Measurements from ENCODE around the gene ZNF599.
"Not testable (repeated sequence)": the region's sequence is repeated elsewhere in the genome, so short reads cannot be mapped to it uniquely, and the experiment has no call there.

The ZNF599 gene

DNA sequence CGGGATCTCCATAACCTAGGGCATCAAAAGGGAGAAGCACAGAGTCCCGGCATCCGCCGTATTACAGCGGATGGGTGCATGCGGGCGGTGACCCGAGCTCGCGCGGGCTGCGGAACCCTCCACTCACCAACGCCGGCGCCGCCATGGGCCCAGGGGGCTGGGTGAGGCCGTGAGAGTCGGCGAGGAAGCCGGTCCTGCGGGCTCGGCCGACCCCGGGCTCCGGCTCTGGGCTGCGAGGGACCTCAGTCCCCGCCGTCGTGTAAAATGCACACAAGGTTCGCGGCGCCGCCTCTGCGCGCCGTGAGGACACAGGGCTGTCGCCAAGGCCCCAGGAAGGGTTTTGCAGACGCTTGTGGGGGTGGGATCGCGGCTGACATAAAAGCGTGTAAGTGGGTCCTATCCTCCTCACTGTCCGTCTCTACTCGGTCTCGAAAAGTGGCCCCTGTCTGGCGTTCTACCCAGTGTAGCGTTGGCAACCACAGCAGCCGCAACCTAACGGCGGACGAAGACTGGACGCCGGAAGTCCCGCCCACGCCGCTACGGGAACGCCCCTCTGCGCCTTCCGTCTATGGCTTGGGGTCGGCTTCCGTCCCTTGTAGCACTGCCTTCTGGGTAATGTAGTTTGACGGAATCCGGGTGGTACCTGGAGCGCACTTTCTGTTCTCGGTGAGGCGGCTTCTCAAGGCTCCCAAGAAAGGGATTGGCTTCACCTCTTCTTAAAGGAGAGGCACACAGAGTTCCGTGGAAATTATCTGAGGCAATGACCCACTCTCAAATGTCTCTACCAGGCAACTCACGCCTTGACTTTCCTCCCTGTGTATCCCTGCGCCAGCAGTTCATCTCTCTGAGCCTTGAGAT lies at the start of gene ZNF599:
Gene ZNF599, minus strand, starts transcription at position 519 of the 858 bp plus-strand sequence. Its CDS starts 374 bp downstream, at position 145.
- peak; percentile 92 for DNase-seq

DNA sequence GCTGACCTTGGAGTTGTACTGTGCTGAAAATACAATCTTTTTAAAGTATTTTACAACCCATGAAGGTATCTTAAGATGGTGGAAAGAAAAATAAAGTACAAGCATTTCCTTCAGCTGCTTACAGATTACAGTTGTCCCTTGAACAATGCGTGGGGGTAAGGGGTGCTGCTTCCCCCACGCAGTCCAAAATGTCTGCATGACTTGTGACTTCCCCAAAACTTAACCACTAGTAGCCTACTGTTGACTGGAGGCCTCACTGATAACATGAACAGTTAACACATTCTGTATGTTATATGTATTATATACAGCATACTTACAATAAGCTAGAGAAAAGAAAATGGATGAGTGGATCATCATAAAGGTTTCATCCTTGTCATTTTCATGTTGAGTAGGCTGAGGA lies 45.3 kb upstream of the ZNF599 start:
- no peak for DNase-seq

GRCh38 chr19:34816708-34817107 lies 43.7 kb upstream of the ZNF599 start:
- DNase-seq: no peak

DNA sequence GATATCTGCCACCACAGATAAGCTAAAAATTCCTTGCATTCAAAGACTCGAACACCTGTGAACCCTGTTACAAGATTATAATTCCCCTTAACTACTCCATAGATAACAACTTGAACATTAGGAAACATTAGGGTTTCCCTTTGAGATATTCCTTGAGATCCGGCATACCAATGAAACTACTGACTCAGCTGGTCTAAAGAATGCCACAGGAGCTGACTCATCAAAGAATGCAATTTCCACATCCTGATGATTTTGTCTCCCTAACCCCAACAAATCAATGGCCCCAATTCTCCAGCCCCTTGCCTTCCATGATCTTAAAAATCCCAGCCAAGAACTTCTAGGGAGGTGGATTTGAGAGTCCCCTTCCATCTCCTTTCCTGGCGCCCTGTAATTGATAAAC lies 35.6 kb upstream of the ZNF599 start:
- no peak for DNase-seq

GRCh38 chr19:34806976-34807860 lies 34.2 kb upstream of the ZNF599 start:
- DNase-seq: no peak

DNA sequence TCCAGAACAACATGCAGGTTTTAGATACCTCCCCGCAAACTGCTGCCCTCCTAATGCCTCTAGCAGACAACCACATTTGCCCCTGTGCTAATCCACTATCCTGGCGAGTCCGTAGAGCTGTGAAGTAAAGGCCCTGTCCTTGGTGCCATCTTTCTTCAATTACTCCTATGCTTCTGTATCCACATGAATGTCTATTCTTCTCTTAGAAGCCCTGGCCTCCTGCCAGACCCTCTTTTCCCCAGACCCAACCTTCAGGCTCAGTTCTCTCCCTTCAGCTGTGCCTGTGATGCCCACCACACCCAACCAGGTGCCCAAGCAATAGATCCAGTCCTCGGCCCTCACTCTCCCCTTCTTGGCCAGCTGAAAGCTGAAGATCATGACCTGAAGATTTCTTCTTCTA lies 31.1 kb upstream of the ZNF599 start:
- no peak for DNase-seq

DNA sequence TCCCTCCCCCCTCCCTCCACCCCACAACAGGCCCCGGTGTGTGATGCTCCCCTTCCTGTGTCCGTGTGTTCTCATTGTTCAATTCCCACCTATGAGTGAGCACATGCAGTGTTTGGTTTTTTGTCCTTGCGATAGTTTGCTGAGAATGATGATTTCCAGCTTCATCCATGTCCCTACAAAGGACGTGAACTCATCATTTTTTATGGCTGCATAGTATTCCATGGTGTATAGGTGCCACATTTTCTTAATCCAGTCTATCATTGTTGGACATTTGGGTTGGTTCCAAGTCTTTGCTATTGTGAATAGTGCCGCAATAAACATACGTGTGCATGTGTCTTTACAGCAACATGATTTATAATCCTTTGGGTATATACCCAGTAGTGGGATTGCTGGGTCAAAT lies 23.9 kb upstream of the ZNF599 start:
- DNase-seq: not testable (repeated sequence)

GRCh38 chr19:34794066-34794960 lies 21.3 kb upstream of the ZNF599 start:
- no peak for DNase-seq

- no peak for DNase-seq
These were observed 20.6 kb upstream of the ZNF599 start for GRCh38 chr19:34793565-34793964.

GRCh38 chr19:34788074-34788473 lies 15.1 kb upstream of the ZNF599 start:
- DNase-seq: no peak

DNA sequence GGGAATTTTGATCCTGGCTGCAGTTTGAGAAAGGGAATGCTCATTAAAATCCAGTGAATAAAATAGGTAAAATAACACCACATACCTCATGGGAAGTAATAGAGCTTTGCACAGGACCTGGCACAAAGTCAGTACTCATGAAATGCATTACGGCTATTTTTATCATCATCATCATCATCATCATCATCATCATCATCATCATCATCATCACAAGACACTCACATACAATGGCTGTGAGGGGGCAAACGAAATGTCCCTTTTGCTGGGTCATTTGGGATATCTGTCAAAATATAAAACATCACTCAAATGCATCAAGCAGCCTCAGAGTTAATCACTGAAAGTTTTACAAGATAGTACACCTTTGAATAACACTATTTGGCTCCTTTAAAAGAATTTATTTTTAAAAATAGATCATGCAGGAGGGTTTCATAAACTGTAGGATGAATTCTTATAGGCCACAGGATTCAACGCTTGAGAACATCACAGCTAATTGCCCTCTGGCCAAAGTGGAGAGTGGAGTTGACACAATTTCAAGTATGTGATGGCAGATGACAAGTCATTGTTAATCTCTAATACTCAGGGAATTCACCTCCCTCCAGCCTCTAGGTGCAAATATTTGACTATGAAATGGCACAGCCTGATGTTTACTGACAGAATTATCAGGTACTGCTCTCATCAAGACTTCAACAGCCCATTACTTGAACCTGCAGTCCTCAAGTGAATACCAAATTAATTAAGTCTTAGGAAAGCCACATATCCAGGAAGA lies 14.2 kb upstream of the ZNF599 start:
- DNase-seq: no peak

GRCh38 chr19:34786236-34786635 lies 13.2 kb upstream of the ZNF599 start:
- no peak for DNase-seq

GRCh38 chr19:34779652-34780051 lies 6.6 kb upstream of the ZNF599 start:
- DNase-seq: no peak

DNA sequence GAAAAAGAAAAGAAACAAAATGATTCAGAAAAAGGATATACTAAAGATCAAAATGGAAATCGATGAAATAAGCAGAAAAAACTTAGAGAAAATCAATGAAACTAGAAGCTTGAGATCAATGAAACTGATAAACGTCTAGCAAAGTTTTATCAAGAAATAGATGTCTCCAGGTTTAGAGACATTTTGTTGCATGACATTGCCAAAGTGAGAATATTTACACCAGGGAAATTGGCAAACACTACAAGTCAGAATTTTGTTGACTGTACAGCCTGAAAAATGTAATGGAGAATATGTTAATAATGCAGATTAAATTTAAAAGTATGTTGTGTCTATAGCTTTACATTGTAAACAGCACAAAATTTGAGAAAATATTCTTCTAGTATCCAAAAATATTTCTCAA lies 5.3 kb upstream of the ZNF599 start:
- no peak for DNase-seq

- no peak for DNase-seq
These were observed 1.8 kb upstream of the ZNF599 start for GRCh38 chr19:34774857-34775256.

DNA sequence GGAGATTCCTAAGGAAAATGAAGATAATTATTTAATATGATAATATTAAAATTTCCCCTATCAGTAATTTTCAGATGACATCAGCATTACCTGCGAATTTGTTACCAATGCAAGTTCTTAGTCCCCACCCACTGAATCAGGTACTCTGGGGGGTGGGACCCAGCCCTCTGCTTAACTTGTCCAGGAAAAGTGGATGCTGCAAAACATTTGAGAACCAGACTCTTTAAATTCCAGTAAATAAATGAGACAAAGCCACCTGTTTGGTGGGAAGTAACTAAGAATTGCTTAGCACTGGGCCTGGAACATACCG lies 495 bp upstream of the ZNF599 start:
- DNase-seq: no peak

- DNase-seq: no peak
These were observed 5.1 kb downstream of the ZNF599 start for GRCh38 chr19:34767951-34768350.

GRCh38 chr19:34766386-34766785 lies 6.6 kb downstream of the ZNF599 start:
- no peak for DNase-seq

DNA sequence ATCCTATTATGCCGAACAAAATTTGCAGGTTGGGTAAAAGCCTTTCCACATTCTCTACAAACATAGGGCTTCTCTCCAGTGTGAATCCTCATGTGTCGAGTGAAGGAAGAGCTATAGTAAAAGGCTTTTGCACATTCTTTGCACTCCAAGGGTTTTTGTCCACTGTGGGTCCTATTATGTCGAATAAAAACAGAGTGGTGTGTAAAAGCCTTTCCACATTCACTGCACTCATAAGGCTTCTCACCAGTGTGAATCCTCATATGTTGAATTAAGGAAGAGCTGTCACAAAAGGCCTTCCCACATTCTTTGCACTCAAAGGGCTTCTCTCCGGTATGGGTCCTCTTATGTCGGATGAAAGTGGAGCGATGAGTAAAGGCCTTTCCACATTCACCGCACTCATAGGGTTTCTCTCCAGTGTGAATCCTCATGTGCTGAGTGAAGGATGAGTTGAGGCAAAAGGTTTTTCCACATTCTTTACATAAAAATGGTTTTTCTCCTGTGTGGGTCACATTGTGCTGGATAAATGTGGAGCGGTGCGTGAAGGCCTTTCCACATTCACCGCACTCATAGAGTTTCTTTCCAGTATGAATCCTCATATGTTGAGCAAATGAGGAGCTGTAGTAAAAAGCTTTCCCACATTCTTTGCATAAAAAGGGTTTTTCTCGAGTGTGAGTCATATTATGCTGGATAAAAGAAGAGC lies 13.6 kb downstream of the ZNF599 start:
- no peak for DNase-seq

- no peak for DNase-seq
These were observed 15.6 kb downstream of the ZNF599 start for GRCh38 chr19:34757441-34757840.

GRCh38 chr19:34744896-34745690 lies 27.9 kb downstream of the ZNF599 start:
- DNase-seq: no peak
